HG03354 (cell line): ENCODE data around the gene THAP11.
"Not testable (repeated sequence)": the region's sequence is repeated elsewhere in the genome, so short reads cannot be mapped to it uniquely, and the experiment has no call there.

Experiments used
- ATAC-seq: cut with Tn5 transposase; IDR thresholded peaks from one replicate; pipeline ENCODE4 v1.9.1; 2021; ENCODE audit warnings: mild to moderate bottlenecking; ENCODE audit not compliant: unreplicated experiment, poor library complexity, severe bottlenecking

The THAP11 gene

DNA sequence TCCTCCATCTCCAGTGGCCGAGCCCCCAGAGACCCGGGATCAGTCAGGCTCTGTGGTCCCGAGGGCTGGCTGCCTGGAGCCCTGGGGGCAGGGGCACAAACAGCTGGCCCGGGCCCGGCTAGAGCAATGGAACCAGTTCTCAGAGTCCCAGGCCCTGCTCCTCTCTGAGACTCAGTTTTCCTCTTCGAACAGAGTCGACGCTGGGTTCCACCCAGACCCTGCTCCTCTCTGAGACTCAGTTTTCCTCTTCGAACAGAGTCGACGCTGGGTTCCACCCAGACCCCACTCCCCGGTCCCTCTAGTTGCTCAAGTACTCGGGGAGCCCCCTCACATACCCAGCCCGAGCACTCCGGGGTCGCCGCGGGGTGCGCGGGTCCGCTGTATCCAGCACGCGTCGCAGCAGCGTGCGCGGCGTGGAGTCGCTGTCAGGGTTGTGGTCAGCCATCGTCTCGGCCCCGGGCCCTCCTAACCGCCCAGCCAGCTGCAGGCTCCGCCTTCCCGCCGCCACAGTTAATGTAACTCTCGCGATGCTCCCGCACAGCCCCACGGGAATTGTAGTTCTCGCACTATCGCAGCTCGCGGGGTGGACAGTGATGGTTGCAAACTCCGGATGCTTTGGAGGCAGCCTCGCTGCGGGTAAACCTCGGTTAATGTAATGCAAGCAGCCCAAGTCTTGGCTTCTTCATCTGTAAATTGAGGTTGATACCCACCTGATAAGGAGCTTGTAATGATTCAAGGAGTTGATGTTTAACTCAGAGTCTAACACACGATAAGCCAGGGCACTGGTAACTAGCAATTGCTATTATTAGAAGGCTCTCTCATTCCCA is 8.5 kb upstream of the THAP11 start:
- ATAC-seq, result peak; percentile 99

DNA sequence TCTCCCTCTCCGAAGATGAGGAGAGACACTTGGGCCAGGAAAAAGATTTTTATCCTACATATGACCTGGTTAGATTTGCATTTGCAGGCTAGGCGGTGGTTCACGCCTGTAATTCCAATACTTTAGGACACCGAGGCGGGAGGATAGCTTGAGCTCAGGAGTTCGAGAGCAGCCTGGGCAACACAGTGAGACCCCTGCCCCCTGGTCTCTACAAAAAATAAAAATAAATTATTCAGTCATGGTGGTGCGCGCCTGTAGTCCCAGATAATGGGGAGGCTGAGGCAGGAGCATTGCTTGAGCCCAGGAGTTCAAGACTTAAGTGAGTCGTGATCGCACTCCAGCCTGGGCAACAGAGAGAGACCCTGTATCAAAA is 7.9 kb upstream of the THAP11 start:
- no peak for ATAC-seq

DNA sequence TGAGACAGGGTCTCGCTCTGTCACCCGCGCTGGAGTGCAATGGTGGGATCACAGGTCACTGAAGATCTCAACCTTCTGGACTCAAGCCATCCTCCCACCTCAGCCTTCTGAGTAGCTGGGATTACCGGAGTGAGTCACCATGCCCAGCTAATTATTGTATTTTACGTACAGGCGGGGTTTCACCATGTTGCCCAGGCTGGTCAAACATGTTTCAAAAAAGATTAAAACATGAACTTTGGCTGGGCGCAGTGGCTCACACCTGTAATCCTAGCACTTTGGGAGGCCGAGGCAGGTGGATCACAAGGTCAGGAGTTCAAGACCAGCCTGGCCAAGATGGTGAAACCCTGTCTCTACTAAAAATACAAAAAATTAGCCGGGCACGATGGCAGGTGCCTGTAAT is 4.9 kb upstream of the THAP11 start:
- ATAC-seq, result not testable (repeated sequence)

DNA sequence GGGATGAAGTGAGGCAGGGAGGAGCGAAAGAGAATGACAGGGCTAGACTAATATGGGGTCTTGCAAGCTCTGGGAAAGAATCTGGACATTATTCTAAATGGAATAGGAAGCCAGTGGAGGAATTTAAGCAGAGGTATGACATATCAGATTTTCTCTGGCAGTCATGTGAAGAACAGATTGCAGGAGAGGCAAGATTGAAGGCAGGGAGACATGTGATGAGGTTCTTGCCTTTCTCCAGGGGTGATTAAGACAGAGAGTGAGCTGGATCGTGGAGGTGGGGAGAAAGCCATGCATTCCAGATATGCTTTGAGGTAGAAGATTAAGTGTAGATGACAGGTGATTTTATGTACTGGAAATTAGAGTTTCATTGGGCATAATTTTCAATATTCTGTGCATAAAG is 4.3 kb upstream of the THAP11 start:
- ATAC-seq, result no peak

DNA sequence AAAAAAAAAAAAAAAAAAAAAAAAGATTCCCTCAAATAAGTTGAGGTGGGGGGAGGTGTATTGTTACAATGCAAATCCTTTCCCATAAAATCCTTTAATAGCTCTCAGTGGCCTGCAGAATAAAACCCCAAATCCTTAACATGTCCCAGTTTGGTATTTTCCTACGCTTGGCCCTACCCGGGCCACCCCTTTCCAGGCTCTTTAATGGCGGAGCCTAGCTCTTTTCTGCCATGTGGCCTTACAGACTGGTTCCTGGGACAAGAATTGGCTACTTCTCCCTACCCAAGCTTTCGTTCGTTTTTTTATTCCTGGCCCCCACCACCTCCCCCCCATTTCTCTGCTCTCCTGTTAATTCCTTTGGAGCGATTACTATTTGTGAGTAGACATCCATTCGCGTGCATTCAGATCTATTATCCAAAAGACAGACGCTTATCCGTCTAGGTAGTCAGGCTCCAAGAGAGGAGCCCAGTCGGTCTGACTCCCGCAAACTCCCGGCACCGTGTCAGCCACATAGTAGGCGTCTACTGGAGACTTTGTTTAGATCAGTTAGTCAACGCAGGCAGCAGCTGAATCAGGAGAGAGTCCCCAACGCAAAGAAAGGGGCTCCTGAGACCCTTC is 813 bp upstream of the THAP11 start:
- no peak for ATAC-seq

DNA sequence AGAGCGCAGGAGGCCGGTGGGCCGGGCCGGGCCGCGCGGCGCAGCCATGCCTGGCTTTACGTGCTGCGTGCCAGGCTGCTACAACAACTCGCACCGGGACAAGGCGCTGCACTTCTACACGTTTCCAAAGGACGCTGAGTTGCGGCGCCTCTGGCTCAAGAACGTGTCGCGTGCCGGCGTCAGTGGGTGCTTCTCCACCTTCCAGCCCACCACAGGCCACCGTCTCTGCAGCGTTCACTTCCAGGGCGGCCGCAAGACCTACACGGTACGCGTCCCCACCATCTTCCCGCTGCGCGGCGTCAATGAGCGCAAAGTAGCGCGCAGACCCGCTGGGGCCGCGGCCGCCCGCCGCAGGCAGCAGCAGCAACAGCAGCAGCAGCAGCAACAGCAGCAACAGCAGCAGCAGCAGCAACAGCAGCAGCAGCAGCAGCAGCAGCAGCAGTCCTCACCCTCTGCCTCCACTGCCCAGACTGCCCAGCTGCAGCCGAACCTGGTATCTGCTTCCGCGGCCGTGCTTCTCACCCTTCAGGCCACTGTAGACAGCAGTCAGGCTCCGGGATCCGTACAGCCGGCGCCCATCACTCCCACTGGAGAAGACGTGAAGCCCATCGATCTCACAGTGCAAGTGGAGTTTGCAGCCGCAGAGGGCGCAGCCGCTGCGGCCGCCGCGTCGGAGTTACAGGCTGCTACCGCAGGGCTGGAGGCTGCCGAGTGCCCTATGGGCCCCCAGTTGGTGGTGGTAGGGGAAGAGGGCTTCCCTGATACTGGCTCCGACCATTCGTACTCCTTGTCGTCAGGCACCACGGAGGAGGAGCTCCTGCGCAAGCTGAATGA is 606 bp downstream of the THAP11 start:
- ATAC-seq, result peak; percentile 10

DNA sequence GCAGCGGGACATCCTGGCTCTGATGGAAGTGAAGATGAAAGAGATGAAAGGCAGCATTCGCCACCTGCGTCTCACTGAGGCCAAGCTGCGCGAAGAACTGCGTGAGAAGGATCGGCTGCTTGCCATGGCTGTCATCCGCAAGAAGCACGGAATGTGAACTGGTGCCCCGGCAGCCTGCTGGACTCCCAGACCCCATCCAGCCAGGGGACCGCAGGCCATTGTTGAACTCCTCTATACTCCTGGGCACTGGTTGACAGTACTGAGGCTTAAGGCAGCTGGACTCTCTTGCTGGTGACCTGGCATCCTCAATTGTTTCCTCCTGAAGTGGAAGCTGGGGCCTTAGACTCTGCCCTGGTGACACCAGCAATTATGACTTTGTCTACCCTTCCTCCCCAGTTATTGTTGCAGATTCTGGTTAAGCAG is 1.2 kb downstream of the THAP11 start:
- no peak for ATAC-seq

DNA sequence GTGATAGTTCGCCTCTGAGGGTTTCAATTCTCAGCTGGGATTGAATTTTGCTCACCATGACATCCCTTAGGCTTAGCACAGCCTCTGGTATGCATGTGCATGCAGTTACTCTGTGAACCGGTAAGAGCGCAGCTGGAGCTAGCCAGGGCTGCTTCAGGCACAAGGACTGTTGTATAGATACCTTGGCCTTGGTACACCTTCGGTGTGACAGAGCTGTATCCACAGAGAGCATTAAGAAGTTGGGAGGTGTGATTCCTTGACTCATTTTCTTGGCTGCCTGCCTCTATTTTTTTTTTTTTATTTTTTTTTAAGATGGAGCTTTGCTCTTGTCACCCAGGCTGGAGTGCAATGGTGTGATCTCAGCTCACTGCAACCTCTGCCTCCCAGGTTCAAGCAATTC is 2.4 kb downstream of the THAP11 start:
- ATAC-seq, result no peak

DNA sequence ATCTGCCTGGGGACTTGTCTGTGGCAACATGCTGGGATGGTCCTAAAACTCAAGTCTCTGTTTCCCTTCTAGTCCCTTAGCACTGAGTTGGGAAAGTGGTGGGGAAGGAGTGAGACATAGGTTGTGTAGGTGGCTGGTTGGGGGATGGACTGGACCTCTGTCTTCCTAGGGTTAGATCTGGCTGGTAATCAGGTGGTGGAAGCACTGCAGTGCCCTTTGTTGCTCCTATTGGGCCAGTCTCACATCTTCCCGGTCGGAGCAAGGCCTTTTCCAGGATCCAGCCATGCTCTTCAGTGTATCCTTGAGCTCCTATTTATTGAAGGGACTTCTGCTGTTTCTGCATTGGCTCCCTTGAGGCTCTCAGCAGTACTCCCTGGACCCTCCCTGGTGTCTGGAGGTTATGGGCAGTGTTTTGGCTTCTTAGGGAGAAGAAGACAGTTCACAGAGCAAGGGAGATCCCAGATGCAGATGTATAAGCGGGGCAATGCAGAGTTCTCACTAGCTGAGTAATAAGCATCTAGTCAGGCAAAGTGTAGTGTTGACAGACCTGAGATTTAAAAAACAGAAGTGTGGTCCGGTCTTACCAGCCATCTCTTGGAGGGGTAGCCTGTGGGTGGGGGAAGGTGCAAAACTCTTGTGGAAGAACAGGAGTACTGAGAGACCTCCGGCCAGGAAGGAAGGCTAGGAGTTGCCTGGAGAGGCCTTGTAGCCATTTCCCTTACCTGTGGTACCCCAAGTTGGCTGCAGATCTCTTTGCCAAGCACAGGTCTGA is 3.4 kb downstream of the THAP11 start:
- ATAC-seq, result no peak

DNA sequence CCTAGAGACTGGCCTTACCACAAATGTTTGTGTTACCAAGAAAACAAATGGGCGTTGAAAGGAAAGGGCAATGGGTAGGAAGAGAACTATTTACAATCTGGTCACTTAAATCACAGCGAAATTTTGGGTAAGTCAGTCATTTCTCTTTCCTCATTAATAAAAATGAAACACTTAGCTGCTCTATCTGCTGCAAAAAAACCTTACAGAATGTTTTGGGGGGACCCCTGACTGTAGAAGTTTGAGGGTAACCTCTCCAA is 3.9 kb downstream of the THAP11 start:
- ATAC-seq, result no peak

DNA sequence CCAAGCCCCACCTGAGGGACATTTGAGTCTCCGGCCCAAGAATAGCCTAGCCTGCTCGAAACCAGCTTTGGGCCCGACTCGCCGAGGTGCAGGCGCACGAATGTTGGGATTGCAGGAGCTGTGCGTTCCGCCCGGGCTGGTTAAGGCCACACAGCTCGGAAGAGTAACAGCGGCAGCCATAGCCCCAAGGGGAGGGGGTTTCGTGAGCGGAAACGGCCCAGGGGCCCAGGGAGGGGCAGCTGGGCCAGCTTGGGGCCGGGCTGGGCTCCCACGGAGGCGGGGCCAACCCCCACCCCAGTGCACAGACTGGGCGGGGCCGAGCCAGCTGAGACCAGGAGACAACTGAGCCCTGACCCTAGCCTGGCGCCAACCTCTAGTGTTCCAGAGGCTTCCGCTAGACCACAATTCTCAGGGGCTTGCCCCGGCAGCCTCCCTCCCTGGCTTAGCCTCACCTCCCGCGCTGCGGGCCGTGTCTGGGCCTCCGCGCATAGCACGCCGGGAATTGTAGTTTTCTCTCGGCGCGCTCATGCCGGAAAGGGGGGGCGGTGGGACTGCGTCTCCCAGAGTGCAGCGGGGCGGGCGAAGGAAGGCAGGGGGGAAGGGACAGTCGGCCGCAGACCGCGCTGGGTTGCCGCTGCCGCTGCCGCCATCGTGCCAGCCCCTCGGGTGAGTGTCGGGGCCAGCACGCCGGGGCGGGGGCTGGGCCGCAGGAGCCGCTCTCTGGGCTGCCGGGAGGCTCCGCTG is 4.4 kb downstream of the THAP11 start, which contains the start of gene NUTF2:
NUTF2 (plus strand) TSS at position 614 of the 744 bp plus-strand sequence. CDS start 18,198 bp downstream, outside the sequence.
- peak; percentile 57 for ATAC-seq

DNA sequence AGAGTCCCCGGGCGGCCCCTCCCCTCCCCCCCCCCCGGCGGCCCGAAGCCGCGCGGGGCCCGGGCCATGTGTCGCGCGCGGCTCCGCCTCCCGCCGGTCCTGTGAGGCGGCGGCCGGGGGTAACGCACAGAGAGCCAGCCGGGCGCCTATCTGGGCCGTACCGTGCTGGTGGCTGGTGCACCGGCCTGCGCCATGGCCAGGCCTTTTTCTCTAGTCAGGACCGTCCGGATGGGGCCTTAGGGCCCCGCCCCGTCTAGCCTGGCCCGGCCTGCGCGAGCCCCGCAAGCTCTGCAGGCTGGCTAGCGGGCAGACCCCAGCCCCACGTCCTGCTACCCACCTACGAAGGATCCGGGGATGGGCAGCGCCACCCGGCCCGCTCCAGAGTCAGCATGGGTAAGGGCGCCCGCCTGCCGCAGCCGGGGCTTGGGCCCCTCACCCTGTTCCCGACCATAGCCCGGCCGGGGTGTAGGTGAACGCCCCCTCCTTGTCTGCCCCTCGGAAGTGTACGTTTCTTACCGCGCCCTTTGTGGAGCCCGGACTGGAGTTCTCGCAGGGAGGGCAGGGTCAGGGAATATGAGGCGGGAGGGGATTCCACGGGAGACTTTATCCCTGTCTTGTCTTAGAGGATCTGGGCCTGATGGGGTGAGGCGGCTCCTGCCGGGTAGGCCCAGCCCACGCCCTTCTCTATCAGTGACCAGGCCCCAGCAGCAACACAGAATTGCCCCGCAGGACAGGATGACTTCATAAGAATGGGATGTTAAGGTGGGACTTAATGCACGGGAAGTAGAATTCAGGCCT is 5.1 kb downstream of the THAP11 start, which contains the start of gene CENPT:
CENPT (minus strand) TSS at position 630 of the 798 bp plus-strand sequence. CDS start 13,834 bp downstream, outside the sequence.
- ATAC-seq, result peak; percentile 46

DNA sequence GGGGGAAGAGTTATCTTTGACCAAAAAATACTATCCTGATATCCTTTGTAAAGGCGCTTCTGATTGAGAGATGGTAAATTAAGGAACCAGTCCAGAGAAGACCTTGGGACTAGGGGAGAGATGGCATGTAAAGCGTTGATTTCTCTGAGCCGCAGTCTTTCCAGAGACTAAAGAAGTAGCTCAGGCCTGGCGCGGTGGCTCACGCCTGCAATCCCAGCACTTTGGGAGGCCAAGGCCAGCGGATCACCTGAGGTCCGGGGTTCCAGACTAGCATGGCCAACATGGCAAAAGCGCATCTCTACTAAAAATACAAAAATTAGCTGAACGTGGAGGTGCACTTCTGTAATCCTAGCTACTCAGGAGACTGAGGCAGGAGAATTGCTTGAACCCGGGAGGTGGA is 6.0 kb downstream of the THAP11 start:
- ATAC-seq, result no peak

DNA sequence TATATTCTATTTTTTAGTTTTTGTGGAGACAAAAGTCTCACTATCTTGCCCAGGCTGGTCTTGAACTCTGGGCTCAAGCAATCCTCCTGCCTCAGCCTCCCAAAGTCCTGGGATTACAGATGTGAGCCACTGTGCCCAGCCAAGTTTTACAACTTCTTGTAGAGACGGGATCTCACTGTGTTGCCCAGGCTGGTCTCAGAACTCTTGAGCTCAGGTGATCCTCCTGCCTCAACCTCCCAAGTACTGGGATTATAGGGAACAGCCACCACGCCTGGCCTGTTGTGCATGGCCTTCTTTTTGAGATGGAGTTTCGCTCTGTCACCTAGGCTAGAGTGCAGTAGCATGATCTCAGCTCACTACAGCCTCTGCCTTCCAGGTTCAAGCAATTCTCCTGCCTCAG is 11.6 kb downstream of the THAP11 start:
- no peak for ATAC-seq

DNA sequence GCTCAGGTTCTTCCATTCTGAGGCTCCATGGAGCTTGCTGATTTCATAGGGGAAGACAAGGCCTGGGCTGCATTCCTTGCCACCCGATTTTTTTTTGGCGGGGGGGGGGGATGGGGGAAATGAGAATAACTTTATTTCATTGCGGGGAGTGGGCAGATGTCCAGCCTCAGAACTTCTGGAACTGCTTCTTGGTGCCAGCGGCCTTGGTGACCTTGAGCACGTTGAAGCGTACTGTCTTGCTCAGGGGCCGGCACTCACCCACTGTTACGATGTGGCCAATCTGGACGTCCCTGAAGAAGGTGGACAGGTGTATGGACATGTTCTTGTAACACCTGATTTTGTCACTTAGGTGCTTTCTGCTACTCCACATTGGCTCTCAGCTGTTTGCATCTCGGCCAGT is 13.7 kb downstream of the THAP11 start:
- ATAC-seq, result no peak

DNA sequence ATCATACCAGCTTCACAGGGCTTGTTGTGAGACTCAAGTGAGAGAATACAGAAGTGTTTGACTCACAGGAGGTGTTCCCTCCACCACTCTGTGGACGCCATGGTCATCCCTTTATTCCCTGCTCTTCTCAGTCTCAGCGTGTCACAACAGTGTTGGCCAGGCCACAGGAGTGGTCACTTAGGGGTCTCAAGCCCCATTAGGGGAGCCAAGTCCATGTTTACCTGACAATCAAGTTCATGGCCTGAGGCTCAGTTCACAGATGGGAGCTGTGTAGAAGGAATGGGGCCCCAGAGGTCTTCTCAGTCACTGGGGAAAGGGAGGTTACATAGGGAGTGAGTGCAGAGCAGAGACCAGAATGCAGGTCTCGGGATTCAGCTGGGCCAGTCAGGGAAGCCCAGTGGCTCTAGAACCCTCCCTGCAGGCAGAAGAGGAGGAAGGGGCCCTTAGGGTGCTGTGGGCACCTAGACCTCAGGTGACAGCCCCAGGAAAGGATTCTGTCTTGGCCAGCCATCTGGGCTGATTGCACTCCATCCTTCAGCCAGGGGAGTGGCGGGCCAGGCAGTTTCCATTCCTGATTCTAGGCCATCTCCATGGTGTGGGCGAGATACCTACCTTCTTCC is 14.9 kb downstream of the THAP11 start:
- ATAC-seq, result no peak

DNA sequence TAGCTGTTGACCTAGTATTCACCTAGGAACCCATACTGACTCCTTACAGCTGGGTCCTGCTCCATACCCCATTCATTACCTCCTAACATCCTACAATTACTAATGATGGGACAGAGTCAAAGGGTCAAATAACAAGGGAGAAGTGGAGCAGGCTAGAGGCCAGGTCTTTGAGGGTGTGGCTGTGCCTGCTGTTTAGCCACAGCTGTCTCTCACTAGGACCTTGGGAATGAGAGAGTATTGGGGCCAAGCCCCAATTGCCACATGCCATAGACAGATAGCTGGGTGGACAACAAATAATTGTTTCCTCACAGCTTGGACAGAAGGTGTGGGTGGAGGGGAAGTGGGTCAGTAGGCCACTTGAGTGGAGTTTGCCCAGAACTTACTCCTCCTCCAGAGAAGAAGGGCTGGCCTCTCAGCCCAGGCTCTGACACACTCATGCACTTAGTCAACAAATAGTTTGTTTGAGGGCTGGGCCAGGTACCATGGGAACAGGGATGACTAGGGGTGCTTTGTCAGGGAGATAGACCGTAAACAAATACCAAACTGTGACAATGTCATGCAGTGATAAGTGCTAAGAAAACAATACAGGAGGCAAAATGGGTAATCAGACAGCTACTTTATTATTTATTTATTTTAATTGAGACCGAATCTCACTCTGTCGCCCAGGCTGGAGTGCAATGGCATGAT is 15.6 kb downstream of the THAP11 start:
- no peak for ATAC-seq

DNA sequence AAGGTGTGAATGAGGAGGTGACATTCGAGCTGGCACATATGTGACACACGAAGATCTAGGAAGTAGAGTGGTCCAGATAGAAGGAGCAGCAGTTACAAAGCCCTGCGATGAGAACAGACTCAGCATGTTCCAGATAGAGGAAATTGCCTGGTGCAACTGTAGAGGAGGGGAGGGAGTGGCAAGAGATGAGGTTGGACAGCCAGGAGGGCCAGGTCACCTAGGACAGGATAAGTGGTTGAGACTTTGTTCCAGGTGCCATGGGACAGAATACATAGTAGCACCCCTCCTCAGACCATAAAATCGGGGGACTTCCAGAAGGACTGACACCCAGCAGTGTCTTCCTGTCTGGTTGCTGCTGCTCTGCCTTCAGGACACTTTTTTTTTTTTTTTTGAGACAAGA is 16.4 kb downstream of the THAP11 start:
- no peak for ATAC-seq
